Measurements from ENCODE around the gene ARHGAP6.

GRCh38 chrX:11349020-11349419 is 316.7 kb downstream of the ARHGAP6 start:
- TF ChIP-seq, protein P1, sequence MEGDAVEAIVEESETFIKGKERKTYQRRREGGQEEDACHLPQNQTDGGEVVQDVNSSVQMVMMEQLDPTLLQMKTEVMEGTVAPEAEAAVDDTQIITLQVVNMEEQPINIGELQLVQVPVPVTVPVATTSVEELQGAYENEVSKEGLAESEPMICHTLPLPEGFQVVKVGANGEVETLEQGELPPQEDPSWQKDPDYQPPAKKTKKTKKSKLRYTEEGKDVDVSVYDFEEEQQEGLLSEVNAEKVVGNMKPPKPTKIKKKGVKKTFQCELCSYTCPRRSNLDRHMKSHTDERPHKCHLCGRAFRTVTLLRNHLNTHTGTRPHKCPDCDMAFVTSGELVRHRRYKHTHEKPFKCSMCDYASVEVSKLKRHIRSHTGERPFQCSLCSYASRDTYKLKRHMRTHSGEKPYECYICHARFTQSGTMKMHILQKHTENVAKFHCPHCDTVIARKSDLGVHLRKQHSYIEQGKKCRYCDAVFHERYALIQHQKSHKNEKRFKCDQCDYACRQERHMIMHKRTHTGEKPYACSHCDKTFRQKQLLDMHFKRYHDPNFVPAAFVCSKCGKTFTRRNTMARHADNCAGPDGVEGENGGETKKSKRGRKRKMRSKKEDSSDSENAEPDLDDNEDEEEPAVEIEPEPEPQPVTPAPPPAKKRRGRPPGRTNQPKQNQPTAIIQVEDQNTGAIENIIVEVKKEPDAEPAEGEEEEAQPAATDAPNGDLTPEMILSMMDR (conservative IDR thresholded peaks at IDR 0.05 in 1 of 2, IDR thresholded peaks at IDR 0.05 in 1 of 2; ENCODE audit: extremely low read depth in 1 of 2, insufficient read depth in 1 of 2, low read depth in 1 of 2, low read length in 2 of 2): no peak
- TF ChIP-seq EZH2 (IDR thresholded peaks at IDR 0.05; ENCODE audit: borderline replicate concordance, low read length): no peak

Data from mammary epithelial cell (primary cell).